ENCODE measurements around the gene COL15A1. TPM values are rescaled to one million over a fixed set of nuclear protein-coding genes. Genes with fewer than 3 reads are reported as not detected.

The COL15A1 gene
- total RNA-seq, 2 donors from 2014 or later: 6.0 to 16.0 TPM

GRCh38 chr9:98915599-98915998 is 28.1 kb upstream of the COL15A1 start:
- intact Hi-C loops (cut with DNase I): no loop called here
- Histone ChIP-seq H3K36me3 (no peaks in the 10 kb centered on the region), H3K27me3 (no peaks in the 10 kb centered on the region), H3K4me3 (no peak overlapping the region), H3K4me1 (no peaks in the 10 kb centered on the region), H3K9me3 (no peaks in the 10 kb centered on the region), H3K9ac (ENCODE audit: low read depth in 2 of 2, low read length in 2 of 2) (no peak overlapping the region), H3K27ac (no peak overlapping the region)
- TF ChIP-seq CTCF (IDR thresholded peaks at IDR 0.05): no peak
- DNase-seq: no peak

GRCh38 chr9:98916660-98917059 is 27.0 kb upstream of the COL15A1 start:
- H3K9ac ChIP-seq (ENCODE audit: low read depth in 2 of 2, low read length in 2 of 2): no peak overlapping the region
- no peak for TF ChIP-seq CTCF (IDR thresholded peaks at IDR 0.05)
- DNase-seq: peak; percentile 32
- no peaks in the 10 kb centered on the region for H3K36me3 ChIP-seq
- intact Hi-C loops (cut with DNase I): no loop called here
- H3K27ac ChIP-seq: no peak overlapping the region
- no peaks in the 10 kb centered on the region for H3K9me3 ChIP-seq
- H3K27me3 ChIP-seq: no peaks in the 10 kb centered on the region
- H3K4me1 ChIP-seq: no peaks in the 10 kb centered on the region
- no peak overlapping the region for H3K4me3 ChIP-seq

GRCh38 chr9:98917746-98918487 is 25.8 kb upstream of the COL15A1 start:
- no peak overlapping the region for H3K27ac ChIP-seq
- H3K9ac ChIP-seq (ENCODE audit: low read depth in 2 of 2, low read length in 2 of 2): no peak overlapping the region
- H3K9me3 ChIP-seq: no peaks in the 10 kb centered on the region
- H3K4me3 ChIP-seq: no peak overlapping the region
- no peaks in the 10 kb centered on the region for H3K27me3 ChIP-seq
- no peak for TF ChIP-seq CTCF (IDR thresholded peaks at IDR 0.05)
- no peaks in the 10 kb centered on the region for H3K4me1 ChIP-seq
- H3K36me3 ChIP-seq: no peaks in the 10 kb centered on the region
- intact Hi-C loops (cut with DNase I): no loop called here
- no peak for DNase-seq

- Histone ChIP-seq H3K9me3 (no peaks in the 10 kb centered on the region), H3K27ac (no peak overlapping the region), H3K36me3 (no peaks in the 10 kb centered on the region), H3K9ac (ENCODE audit: low read depth in 2 of 2, low read length in 2 of 2) (no peak overlapping the region), H3K27me3 (no peaks in the 10 kb centered on the region), H3K4me3 (no peak overlapping the region), H3K4me1 (no peaks in the 10 kb centered on the region)
- intact Hi-C loops (cut with DNase I): no loop called here
- TF ChIP-seq CTCF (IDR thresholded peaks at IDR 0.05): no peak
- no peak for DNase-seq
These were observed 22.0 kb upstream of the COL15A1 start for GRCh38 chr9:98921732-98922131.

- intact Hi-C loops (cut with DNase I): no loop called here
- no peak for DNase-seq
- Histone ChIP-seq H3K9ac (ENCODE audit: low read depth in 2 of 2, low read length in 2 of 2) (no peak overlapping the region), H3K27me3 (no peaks in the 10 kb centered on the region), H3K4me3 (no peak overlapping the region), H3K27ac (no peak overlapping the region), H3K9me3 (no peaks in the 10 kb centered on the region), H3K4me1 (no peaks in the 10 kb centered on the region), H3K36me3 (no peaks in the 10 kb centered on the region)
- TF ChIP-seq CTCF (IDR thresholded peaks at IDR 0.05): no peak
These were observed 20.8 kb upstream of the COL15A1 start for GRCh38 chr9:98922721-98923435.

Data from colonic mucosa (tissue), 4 donors.